HEK293T (cell line): Measurements from ENCODE around the gene SORCS3.

Experiments used
- CTCF ChIA-PET: fragments of 350-600 bp; formaldehyde crosslinking; extraction: SDS; loops from one replicate; lab custom pipeline; 2021; ENCODE audit warnings: antibody characterized with exemption, inconsistent platforms; lab: Yijun Ruan, JAX
- POLR2A ChIA-PET: fragments of 350-600 bp; formaldehyde crosslinking; extraction: SDS; loops from one replicate; lab custom pipeline; 2020; ENCODE audit warnings: antibody characterized with exemption, inconsistent platforms; lab: Yijun Ruan, JAX
- DNase-seq: peaks from one replicate; pipeline ENCODE4 v3.0.0; 2012; ENCODE audit warnings: mixed read lengths; ENCODE audit errors: extremely low spot score
- ARNT ChIP-seq: fragments of 450-650 bp; IDR thresholded peaks from 2 replicates; pipeline ENCODE4 v1.6.1; 2017; ENCODE audit warnings: mild to moderate bottlenecking
- BHLHE40 ChIP-seq: fragments of 450-650 bp; IDR thresholded peaks from 2 replicates; pipeline ENCODE4 v1.6.1; 2016; ENCODE audit warnings: mild to moderate bottlenecking, moderate library complexity, borderline replicate concordance
- CTBP1 ChIP-seq: fragments of 450-650 bp; IDR thresholded peaks from 2 replicates; pipeline ENCODE4 v1.6.1; 2016; ENCODE audit warnings: borderline replicate concordance
- ELF4 ChIP-seq: fragments of 450-650 bp; IDR thresholded peaks from 2 replicates; pipeline ENCODE4 v1.6.1; 2017; ENCODE audit warnings: antibody characterized with exemption
- FOXA1 ChIP-seq: fragments of 450-650 bp; IDR thresholded peaks from 2 replicates; pipeline ENCODE4 v1.6.1; 2016; ENCODE audit warnings: mild to moderate bottlenecking
- FOXK2 ChIP-seq: fragments of 450-650 bp; IDR thresholded peaks from 2 replicates; pipeline ENCODE4 v1.6.1; 2016; ENCODE audit warnings: mild to moderate bottlenecking
- FOXM1 ChIP-seq: fragments of 450-650 bp; IDR thresholded peaks from 2 replicates; pipeline ENCODE4 v1.6.1; 2017; ENCODE audit warnings: mild to moderate bottlenecking, borderline replicate concordance
- HDGF ChIP-seq: fragments of 450-650 bp; IDR thresholded peaks from 2 replicates; pipeline ENCODE4 v1.6.1; 2017; ENCODE audit warnings: antibody characterized with exemption, borderline replicate concordance
- L3MBTL2 ChIP-seq: fragments of 450-650 bp; conservative IDR thresholded peaks from 2 replicates; pipeline ENCODE4 v1.6.1; 2016; ENCODE audit warnings: mild to moderate bottlenecking
- LEF1 ChIP-seq: fragments of 450-650 bp; IDR thresholded peaks from 2 replicates; pipeline ENCODE4 v1.6.1; 2017; ENCODE audit warnings: mild to moderate bottlenecking, borderline replicate concordance
- NFRKB ChIP-seq: fragments of 450-650 bp; IDR thresholded peaks from 2 replicates; pipeline ENCODE4 v1.6.1; 2016; ENCODE audit warnings: mild to moderate bottlenecking, moderate library complexity
- SP1 ChIP-seq: fragments of 450-650 bp; IDR thresholded peaks from 2 replicates; pipeline ENCODE4 v1.6.1; 2017
- SUZ12 ChIP-seq: fragments of 450-650 bp; IDR thresholded peaks from 2 replicates; pipeline ENCODE4 v1.6.1; 2016; ENCODE audit warnings: mild to moderate bottlenecking
- TARDBP ChIP-seq: fragments of 450-650 bp; IDR thresholded peaks from 2 replicates; pipeline ENCODE4 v1.6.1; 2016
- ZNF384 ChIP-seq: fragments of 450-650 bp; IDR thresholded peaks from 2 replicates; pipeline ENCODE4 v1.6.1; 2016
- TF ChIP-seq, protein P1 (sequence below): fragments of 450-650 bp; IDR thresholded peaks from 2 replicates; pipeline ENCODE4 v1.6.1; 2016

SORCS3 gene

DNA sequence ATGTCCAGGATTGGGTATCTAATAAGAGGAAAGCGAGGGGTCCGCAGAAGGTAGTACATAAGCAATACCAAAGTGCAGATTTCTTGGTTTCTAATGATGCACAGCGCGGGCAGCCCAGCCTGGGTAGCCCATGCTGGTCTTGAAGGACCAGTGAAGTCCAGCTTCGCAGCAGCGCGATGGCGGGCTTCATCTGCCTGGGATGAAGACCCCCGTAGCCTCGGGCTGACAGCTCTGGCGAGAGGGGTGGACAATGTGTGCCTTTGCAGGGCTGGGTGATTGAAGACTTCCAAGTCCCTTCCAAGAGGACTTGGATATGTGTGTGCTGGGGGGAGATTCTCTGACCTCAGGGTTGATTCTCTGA lies 2.2 kb downstream of the SORCS3 start:
- no peak for DNase-seq
- TF ChIP-seq, protein P1, sequence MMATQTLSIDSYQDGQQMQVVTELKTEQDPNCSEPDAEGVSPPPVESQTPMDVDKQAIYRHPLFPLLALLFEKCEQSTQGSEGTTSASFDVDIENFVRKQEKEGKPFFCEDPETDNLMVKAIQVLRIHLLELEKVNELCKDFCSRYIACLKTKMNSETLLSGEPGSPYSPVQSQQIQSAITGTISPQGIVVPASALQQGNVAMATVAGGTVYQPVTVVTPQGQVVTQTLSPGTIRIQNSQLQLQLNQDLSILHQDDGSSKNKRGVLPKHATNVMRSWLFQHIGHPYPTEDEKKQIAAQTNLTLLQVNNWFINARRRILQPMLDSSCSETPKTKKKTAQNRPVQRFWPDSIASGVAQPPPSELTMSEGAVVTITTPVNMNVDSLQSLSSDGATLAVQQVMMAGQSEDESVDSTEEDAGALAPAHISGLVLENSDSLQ: no peak
- TF ChIP-seq L3MBTL2: no peak
- TF ChIP-seq BHLHE40: no peak
- no peak for TF ChIP-seq NFRKB
- no peak for TF ChIP-seq HDGF
- no peak for TF ChIP-seq ARNT
- TF ChIP-seq SUZ12: no peak
- TF ChIP-seq LEF1: no peak
- TF ChIP-seq FOXA1: no peak
- no peak for TF ChIP-seq ZNF384
- POLR2A ChIA-PET: no interaction called here
- CTCF ChIA-PET: no interaction called here

DNA sequence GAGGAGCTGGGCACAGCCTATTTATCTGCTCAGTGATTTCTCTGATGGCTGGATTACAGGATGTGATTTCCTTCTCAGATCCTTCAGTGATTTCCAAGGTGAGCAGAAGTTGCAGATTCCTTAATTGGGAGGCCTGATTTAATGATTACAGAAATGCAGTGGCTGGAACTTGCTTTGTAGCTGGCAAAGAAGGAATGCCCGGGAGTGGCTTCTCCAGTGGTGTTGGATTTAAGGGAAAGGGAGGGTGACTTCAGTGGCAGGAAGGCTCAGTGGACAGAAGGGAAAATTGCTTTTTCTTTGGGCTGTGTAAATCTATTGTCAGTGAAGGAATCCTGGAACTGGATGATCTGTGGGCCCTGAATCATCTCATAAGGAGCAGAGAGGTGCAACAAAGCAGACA lies 5.1 kb downstream of the SORCS3 start:
- DNase-seq: no peak
- no peak for TF ChIP-seq SP1
- TF ChIP-seq FOXA1: no peak
- TF ChIP-seq SUZ12: no peak
- TF ChIP-seq, protein P1: no peak
- TF ChIP-seq ARNT: no peak
- no peak for TF ChIP-seq FOXM1
- no peak for TF ChIP-seq TARDBP
- no peak for TF ChIP-seq BHLHE40
- TF ChIP-seq NFRKB: no peak
- TF ChIP-seq L3MBTL2: no peak
- no peak for TF ChIP-seq FOXK2
- TF ChIP-seq ELF4: no peak
- no peak for TF ChIP-seq HDGF
- TF ChIP-seq ZNF384: no peak
- no peak for TF ChIP-seq CTBP1
- no peak for TF ChIP-seq LEF1
- ChIA-PET POLR2A (no interaction called here), CTCF (no interaction called here)

DNA sequence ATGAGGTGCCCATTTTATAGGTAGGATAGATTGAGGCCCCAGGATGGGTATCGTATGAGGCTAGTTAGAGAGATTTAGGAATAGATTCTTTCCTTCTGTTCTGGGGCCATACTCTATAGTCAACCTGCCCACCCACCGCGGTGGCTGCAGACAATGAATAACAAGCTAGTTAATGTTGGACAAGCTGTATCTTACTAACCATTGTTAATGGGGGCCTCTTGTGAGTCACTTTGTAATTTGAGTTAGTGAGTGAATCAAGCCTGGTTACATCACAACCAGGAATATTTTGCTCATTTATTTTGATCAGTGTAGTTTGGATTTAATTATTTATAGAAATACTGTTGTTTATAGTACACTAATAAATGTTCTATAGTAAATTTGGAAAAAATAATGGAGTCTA lies 7.3 kb downstream of the SORCS3 start:
- ChIA-PET CTCF (no interaction called here), POLR2A (no interaction called here)
- DNase-seq: no peak
- TF ChIP-seq TARDBP (no peak), L3MBTL2 (no peak), FOXM1 (no peak), CTBP1 (no peak), NFRKB (no peak)

DNA sequence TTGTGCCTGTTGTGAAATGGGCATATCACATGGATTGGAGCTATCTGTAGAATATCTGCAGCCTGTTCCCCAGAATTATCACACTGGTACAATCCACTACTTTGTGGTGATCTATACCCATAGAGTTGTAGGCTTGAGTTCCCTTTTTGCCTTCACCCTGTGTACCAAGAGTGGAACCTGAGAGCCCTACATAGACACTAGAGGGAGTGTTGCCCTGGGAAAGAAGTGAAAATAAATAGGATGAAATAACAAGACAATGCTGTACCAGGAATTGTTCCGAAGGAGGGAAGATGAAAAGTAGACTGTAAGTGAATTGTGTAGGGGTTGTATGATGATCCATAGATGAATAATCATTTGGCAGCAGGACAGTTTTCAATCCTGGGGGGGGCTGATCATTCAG lies 9.0 kb downstream of the SORCS3 start:
- CTCF ChIA-PET: interaction anchor here (1.1 kb wide), 1 partner anchor 11 kb away, joined by 4 read pairs; no protein-coding TSS in a partner anchor

DNA sequence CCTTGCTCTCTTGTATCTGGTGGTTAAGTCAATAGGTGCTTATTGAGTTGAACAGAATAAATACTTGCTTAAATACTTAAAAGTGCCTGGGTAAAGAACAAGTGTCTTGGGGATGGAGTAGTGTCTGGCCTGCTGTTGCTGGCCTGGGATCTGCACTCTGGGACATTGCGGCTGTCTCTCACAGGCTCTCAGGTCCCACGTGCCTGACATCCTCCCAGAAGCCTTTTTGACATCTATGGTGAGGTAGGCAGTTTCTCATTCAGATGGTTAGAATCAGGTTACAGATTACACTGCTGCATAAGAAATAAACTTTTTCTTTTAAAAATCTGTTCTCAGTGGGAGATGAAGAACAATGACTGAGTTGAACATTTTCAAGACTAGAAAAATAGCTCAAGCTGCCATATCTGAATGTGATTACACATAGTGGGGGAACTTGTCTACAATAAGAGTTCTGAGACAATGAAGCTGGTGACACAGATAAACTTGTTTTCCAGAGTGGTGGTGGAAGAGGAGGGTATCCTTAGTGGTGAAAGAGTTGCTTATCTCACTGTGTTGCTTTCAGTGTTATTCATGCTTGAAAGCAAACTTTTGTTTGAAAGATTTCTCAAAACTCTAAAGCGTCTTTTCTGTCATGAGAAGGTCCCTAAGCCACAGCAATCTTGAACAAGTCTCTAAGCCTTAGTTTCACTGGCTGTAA lies 9.7 kb downstream of the SORCS3 start:
- POLR2A ChIA-PET: no interaction called here
- DNase-seq: no peak
- TF ChIP-seq ELF4 (no peak), L3MBTL2 (no peak), FOXA1 (no peak), BHLHE40 (no peak), FOXK2 (no peak), ZNF384 (no peak), FOXM1 (no peak), SP1 (no peak), SUZ12 (no peak), HDGF (no peak), CTBP1 (no peak), ARNT (no peak), NFRKB (no peak), TARDBP (no peak), LEF1 (no peak)
- TF ChIP-seq, protein P1: no peak
- CTCF ChIA-PET: no interaction called here

More for the DNA sequence above, 9.0 kb downstream of the SORCS3 start:
- no peak for DNase-seq
- TF ChIP-seq SP1 (no peak), TARDBP (no peak), FOXM1 (no peak), BHLHE40 (no peak), FOXK2 (no peak), CTBP1 (no peak), FOXA1 (no peak)
- POLR2A ChIA-PET: no interaction called here

DNA sequence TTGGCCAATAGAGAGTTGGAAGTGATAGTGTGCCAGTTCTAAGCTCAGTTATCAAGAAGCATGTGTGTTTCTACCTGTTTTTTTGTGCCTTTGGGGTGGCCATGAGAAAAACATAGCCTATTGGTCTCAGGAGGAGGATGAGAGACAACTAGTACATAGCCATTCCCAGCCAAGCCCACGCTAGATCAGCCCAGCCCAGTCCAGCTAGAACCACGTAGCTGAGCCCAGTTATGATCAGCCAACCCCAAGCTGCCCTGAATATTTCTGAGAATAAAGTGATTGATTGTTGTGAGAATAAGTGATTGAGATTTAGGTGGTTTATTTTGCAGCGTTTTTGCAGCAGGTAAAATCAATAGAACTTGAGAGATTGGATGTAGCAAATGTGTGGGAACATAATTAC lies 15.9 kb downstream of the SORCS3 start:
- DNase-seq: no peak
- TF ChIP-seq L3MBTL2 (no peak), LEF1 (no peak), HDGF (no peak), ARNT (no peak), FOXA1 (no peak), ZNF384 (no peak), FOXM1 (no peak), FOXK2 (no peak), CTBP1 (no peak), BHLHE40 (no peak), TARDBP (no peak), SUZ12 (no peak)
- ChIA-PET CTCF (no interaction called here), POLR2A (no interaction called here)
